Erythroblast (primary cell): Measurements from ENCODE around the gene SLC41A2.

ENCODE experiments used
- GATA1 ChIP-seq: IDR thresholded peaks from 2 replicates; pipeline ENCODE4 v1.6.1; 2011; ENCODE audit warnings: low read depth, mild to moderate bottlenecking, control low read depth, low read length, moderate library complexity
- POLR2A ChIP-seq: IDR thresholded peaks from 2 replicates; pipeline ENCODE4 v1.6.1; 2011; ENCODE audit warnings: mild to moderate bottlenecking, low read length

- no peak for TF ChIP-seq POLR2A
- no peak for TF ChIP-seq GATA1
Measured at GRCh38 chr12:104942075-104942474, 16.0 kb downstream of the SLC41A2 start.
